GM12878 (cell line): ENCODE data around the gene CD55. TPM values are rescaled to one million over a fixed set of nuclear protein-coding genes. Genes with fewer than 3 reads are reported as not detected.

Experiments
- ATAC-seq: fragments of 200-7000 bp; cut with Tn5 transposase; 3 replicates; pipeline ENCODE4 v1.9.1; 2020; ENCODE audit warnings: mild to moderate bottlenecking, moderate library complexity
- BruUV-seq: library from RNA; stranded (reverse); fragments of 400-500 nt; replicated peaks from 2 replicates; lab custom pipeline; 2021; lab: Mats Ljungman, UMichigan
- CTCF ChIA-PET: fragments of 300-600 bp; sonication (Branson Sonifier 250); formaldehyde crosslinking; extraction: SDS; loops from one replicate; lab custom pipeline; 2021; ENCODE audit warnings: inconsistent platforms; lab: Yijun Ruan, JAX
- POLR2A ChIA-PET: fragments of 350-600 bp; formaldehyde crosslinking; extraction: SDS; loops from one replicate; lab custom pipeline; 2021; ENCODE audit warnings: inconsistent platforms; lab: Charles Lee
- RAD21 ChIA-PET: fragments of 300-600 bp; sonication (Branson Sonifier 250); formaldehyde crosslinking; loops from one replicate; lab custom pipeline; 2023; ENCODE audit warnings: antibody characterized with exemption; ENCODE audit not compliant: unreplicated experiment; lab: Charles Lee
- SMC1A ChIA-PET: fragments of 300-600 bp; sonication (Branson Sonifier 250); formaldehyde crosslinking; loops from one replicate; lab custom pipeline; 2023; ENCODE audit not compliant: unreplicated experiment, uncharacterized antibody; lab: Charles Lee
- DNase-seq: peaks from one replicate; pipeline ENCODE4 v3.0.0-alpha.2; 2011; ENCODE audit warnings: low read depth, low spot score
- FAIRE-seq: peaks from 3 replicates; lab custom pipeline; 2011; peaks lifted over from hg19 to GRCh38; lab: Jason Lieb, UNC
- H2AFZ ChIP-seq: 2 replicates; pipeline ENCODE4 v1.6.0; 2011; ENCODE audit warnings: low read depth, low read length, control low read depth; ENCODE audit not compliant: control insufficient read depth
- H3K27ac ChIP-seq: 2 replicates; pipeline ENCODE4 v1.5.1; 2011; ENCODE audit warnings: control low read depth; ENCODE audit not compliant: control insufficient read depth, insufficient read depth
- H3K27me3 ChIP-seq, 2 experiments: replicated peaks in 1 of 2; 2 replicates each; pipeline versions ENCODE4 v1.6.0 to v1.6.1; 2011; ENCODE audit warnings: low read length in 1 of 2; ENCODE audit not compliant: control insufficient read depth in 2 of 2, insufficient read depth in 2 of 2
- H3K36me3 ChIP-seq, 2 experiments: 2 replicates each; pipeline ENCODE4 v1.5.1; 2011; ENCODE audit warnings: low read length in 1 of 2; ENCODE audit not compliant: control insufficient read depth in 2 of 2, insufficient read depth in 2 of 2
- H3K4me1 ChIP-seq: 2 replicates; pipeline ENCODE4 v1.6.1; 2011; ENCODE audit warnings: mild to moderate bottlenecking, low read length, moderate library complexity, mixed read lengths; ENCODE audit not compliant: control insufficient read depth, insufficient read depth
- H3K4me2 ChIP-seq: 2 replicates; pipeline ENCODE4 v1.6.0; 2011; ENCODE audit warnings: control low read depth; ENCODE audit not compliant: control insufficient read depth, insufficient read depth
- H3K4me3 ChIP-seq: fragments of 200-600 bp; sonication (generic); 2 replicates; pipeline ENCODE4 v1.5.1; 2016
- H3K79me2 ChIP-seq: 2 replicates; pipeline ENCODE4 v1.6.0; 2011; ENCODE audit warnings: low read length; ENCODE audit not compliant: control insufficient read depth, insufficient read depth
- H3K9ac ChIP-seq: 2 replicates; pipeline ENCODE4 v1.8.0; 2011; ENCODE audit warnings: low read length, control low read depth, mixed read lengths; ENCODE audit not compliant: control insufficient read depth, insufficient read depth
- H3K9me3 ChIP-seq: replicated peaks from 3 replicates; pipeline ENCODE4 v1.5.1; 2011; ENCODE audit warnings: mild to moderate bottlenecking, low read length; ENCODE audit not compliant: control insufficient read depth, insufficient read depth
- H4K20me1 ChIP-seq: 2 replicates; pipeline ENCODE4 v1.6.0; 2011; ENCODE audit not compliant: control insufficient read depth, insufficient read depth
- CBX5 ChIP-seq: sonication (generic); IDR thresholded peaks from 2 replicates; pipeline ENCODE4 v1.6.1; 2016; ENCODE audit warnings: low read depth, moderate library complexity, mild to moderate bottlenecking, inconsistent platforms
- CHD1 ChIP-seq: IDR thresholded peaks from 2 replicates; pipeline ENCODE4 v1.6.1; 2012; ENCODE audit warnings: low read depth, low read length, improper control_type of control experiment
- ESRRA ChIP-seq: IDR thresholded peaks from 2 replicates; pipeline ENCODE4 v1.6.1; 2012; ENCODE audit warnings: mild to moderate bottlenecking, low read length, improper control_type of control experiment
- GABPA ChIP-seq: IDR thresholded peaks from 2 replicates; pipeline ENCODE4 v1.6.1; 2014; ENCODE audit warnings: antibody characterized with exemption, low read depth, mild to moderate bottlenecking, inconsistent platforms
- HCFC1 ChIP-seq: fragments of 150-350 bp; IDR thresholded peaks from 2 replicates; pipeline ENCODE4 v1.6.1; 2014; ENCODE audit warnings: low read length
- NRF1 ChIP-seq: conservative IDR thresholded peaks from 2 replicates; pipeline ENCODE4 v1.6.1; 2011; ENCODE audit warnings: mild to moderate bottlenecking, low read depth, low read length, improper control_type of control experiment
- POU2F2 ChIP-seq: IDR thresholded peaks from 3 replicates; pipeline ENCODE4 v1.6.1; 2011; ENCODE audit warnings: low read depth, mild to moderate bottlenecking, low read length, borderline replicate concordance
- TAF1 ChIP-seq: IDR thresholded peaks from 2 replicates; pipeline ENCODE4 v1.6.1; 2011; ENCODE audit warnings: mild to moderate bottlenecking, low read depth, low read length, borderline replicate concordance
- TBL1XR1 ChIP-seq: IDR thresholded peaks from 2 replicates; pipeline ENCODE4 v1.6.1; 2012; ENCODE audit warnings: low read depth, low read length, improper control_type of control experiment
- ZNF622 ChIP-seq: fragments of 450-650 bp; IDR thresholded peaks from 2 replicates; pipeline ENCODE4 v1.6.1; 2017; ENCODE audit warnings: mild to moderate bottlenecking, inconsistent platforms
- in situ Hi-C: fragments of 300-500 bp; cut with MboI; formaldehyde crosslinking; loops from 9 replicates; pipeline ENCODE4 v1.14.3; 2018; ENCODE audit warnings: mixed read lengths
- intact Hi-C: fragments of 100-400 bp; cut with micrococcal nuclease; formaldehyde crosslinking; loops from one replicate; pipeline ENCODE4 v1.14.2; 2022; ENCODE audit not compliant: unreplicated experiment
- polyA plus RNA-seq, 11 experiments: library from polyadenylated mRNA; depleted of rRNA in 4 of 11; unstranded in 6 of 11; stranded (reverse) in 5 of 11; fragments of >200 nt; fragmentation: Nextera tagmentation in 4 of 11; fragmentation: Illumina TruSeq in 1 of 11; extraction: Ambion mirVana in 4 of 11; extraction: Trizol in 1 of 11; gene quantifications; 1 replicate in 1 of 11; 2 replicates in 10 of 11; pipeline versions ENCODE4 v1.2.1 to v1.2.3, GENCODE V29; 2011 to 2016; ENCODE audit warnings: inconsistent platforms in 2 of 11, missing spikeins in 2 of 11, low read depth in 1 of 11
- total RNA-seq, 4 experiments: library from RNA; depleted of rRNA in 3 of 4; stranded (reverse); fragments of >200 nt in 3 of 4; fragmentation: Illumina TruSeq in 1 of 4; extraction: Trizol in 1 of 4; gene quantifications; 2 replicates each; pipeline versions ENCODE4 v1.2.1 to v1.2.3, GENCODE V29; 2013 to 2021
- TF ChIP-seq, protein P1 (sequence below): fragments of 450-650 bp; IDR thresholded peaks from 2 replicates; pipeline ENCODE4 v1.6.1; 2016; ENCODE audit warnings: mild to moderate bottlenecking
- TF ChIP-seq, protein P2 (sequence below): IDR thresholded peaks from 2 replicates; pipeline ENCODE4 v1.6.1; 2011; ENCODE audit warnings: mild to moderate bottlenecking, low read depth, low read length, moderate library complexity; ENCODE audit not compliant: insufficient replicate concordance

Gene CD55
- total and polyA plus RNA-seq, 10 of the 15 experiments (the other 5 are each of a cell fraction or from before 2014, with no cell fraction given), result 5.2 to 46.5 (median 15.1) TPM

DNA sequence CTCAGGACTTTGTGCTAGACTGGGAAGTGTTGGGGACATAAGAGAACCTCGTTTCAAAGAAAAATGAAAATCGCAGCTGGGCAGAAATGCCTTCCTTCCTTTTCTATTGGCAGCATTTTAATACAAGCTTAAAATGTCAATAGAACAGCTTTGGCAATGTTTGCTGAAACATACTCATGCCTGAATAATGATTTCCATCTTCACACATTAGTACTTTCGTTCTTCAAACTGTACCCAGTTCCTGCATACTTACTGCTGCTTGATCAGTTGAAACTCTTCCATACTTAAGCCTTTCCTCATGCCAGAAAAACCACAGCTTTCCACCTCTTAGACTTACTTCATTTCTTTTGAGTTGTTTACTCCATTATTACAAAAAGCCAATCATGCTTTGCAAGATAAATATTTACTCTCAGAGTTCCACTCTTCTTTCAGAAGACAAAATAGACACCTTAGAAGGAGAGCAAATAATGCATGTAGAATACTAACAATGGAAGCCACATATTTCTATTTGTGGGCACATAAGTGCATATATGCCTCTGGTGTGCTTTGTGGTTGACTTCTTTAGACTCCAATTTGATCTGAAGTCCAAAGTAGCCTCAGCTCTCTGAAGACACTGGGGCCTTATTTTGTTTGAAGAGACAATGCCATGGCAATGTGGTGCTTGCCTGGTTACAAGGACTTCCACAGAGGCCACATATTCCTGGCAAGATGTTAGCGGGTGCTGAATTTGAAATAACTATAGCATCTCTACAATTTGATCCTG, 22.7 kb upstream of the CD55 start (continued):
- TF ChIP-seq TBL1XR1 (no peak), TAF1 (no peak), NRF1 (no peak), GABPA (no peak), CHD1 (no peak), POU2F2 (no peak)

DNA sequence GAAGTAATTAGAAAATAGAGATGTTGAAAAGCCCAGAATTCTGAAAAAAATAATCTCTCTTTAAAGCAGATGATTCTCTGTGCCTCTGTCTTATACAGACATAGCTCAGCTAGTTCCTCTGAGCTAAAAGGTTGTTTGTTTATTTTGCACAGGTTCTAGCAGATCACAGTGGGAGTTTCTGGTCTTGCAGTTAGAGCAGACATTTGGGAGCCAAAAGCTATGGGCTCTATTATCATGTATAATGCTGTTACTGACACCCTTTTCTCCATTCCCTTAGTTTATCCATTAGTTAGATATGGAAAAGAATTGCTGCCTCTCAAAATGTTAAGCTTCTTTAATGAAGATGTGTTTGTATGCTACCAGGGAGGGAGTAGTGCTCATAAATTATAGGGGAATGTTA, 20.5 kb upstream of the CD55 start:
- ChIA-PET CTCF (no interaction called here), RAD21 (interaction anchor here (1.0 kb wide), 1 partner anchor 105 kb away, joined by 3 read pairs; no protein-coding TSS in a partner anchor), SMC1A (interaction anchor here (0.8 kb wide), 1 partner anchor 18 kb away, joined by 4 read pairs; no protein-coding TSS in a partner anchor), POLR2A (no interaction called here)
- H3K27me3 ChIP-seq, result no peaks in the 10 kb centered on the region
- no peak overlapping the region for H3K4me2 ChIP-seq
- no peak for FAIRE-seq
- H3K36me3 ChIP-seq, result no peaks in the 10 kb centered on the region
- no peaks in the 10 kb centered on the region for H3K79me2 ChIP-seq
- no peak for ATAC-seq
- H3K27ac ChIP-seq, result no peak overlapping the region
- in situ Hi-C loops (no loop called here), intact Hi-C loops (no loop called here)
- no TSS peak for BruUV-seq
- no peak for DNase-seq
- no peaks in the 10 kb centered on the region for H4K20me1 ChIP-seq
- H3K4me3 ChIP-seq, result no peak overlapping the region
- H3K4me1 ChIP-seq, result no peaks in the 10 kb centered on the region
- H3K9ac ChIP-seq, result no peak overlapping the region
- no peak overlapping the region for H2AFZ ChIP-seq
- no peaks in the 10 kb centered on the region for H3K9me3 ChIP-seq
- TF ChIP-seq ESRRA (no peak), ZNF622 (no peak), CBX5 (no peak), HCFC1 (no peak)
- TF ChIP-seq, protein P1, sequence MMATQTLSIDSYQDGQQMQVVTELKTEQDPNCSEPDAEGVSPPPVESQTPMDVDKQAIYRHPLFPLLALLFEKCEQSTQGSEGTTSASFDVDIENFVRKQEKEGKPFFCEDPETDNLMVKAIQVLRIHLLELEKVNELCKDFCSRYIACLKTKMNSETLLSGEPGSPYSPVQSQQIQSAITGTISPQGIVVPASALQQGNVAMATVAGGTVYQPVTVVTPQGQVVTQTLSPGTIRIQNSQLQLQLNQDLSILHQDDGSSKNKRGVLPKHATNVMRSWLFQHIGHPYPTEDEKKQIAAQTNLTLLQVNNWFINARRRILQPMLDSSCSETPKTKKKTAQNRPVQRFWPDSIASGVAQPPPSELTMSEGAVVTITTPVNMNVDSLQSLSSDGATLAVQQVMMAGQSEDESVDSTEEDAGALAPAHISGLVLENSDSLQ, result no peak
- TF ChIP-seq, protein P2, sequence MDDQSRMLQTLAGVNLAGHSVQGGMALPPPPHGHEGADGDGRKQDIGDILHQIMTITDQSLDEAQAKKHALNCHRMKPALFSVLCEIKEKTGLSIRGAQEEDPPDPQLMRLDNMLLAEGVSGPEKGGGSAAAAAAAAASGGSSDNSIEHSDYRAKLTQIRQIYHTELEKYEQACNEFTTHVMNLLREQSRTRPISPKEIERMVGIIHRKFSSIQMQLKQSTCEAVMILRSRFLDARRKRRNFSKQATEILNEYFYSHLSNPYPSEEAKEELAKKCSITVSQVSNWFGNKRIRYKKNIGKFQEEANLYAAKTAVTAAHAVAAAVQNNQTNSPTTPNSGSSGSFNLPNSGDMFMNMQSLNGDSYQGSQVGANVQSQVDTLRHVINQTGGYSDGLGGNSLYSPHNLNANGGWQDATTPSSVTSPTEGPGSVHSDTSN, result no peak
- TF ChIP-seq, all 136 proteins: peak for 0
